Spleen (tissue), 11 donors: ENCODE data around the gene HRC. TPM values are rescaled to one million over a fixed set of nuclear protein-coding genes. Genes with fewer than 3 reads are reported as not detected.
A peak's percentile ranks its signal among the peaks of the same experiment; 100 is the strongest.

ENCODE experiments used
- DNase-seq: peaks from one replicate; pipeline ENCODE4 v3.0.0-alpha.2; 2020
- H3K27ac ChIP-seq, 8 donors: fragments of 200-600 bp; sonication (generic) in 7 of 8; 1 replicate in 4 of 8; 2 replicates in 4 of 8; pipeline versions ENCODE4 v1.5.0 to v1.8.0; 2016 to 2021; ENCODE audit warnings: inconsistent platforms in 4 of 8, mild to moderate bottlenecking in 4 of 8, moderate library complexity in 1 of 8
- H3K27me3 ChIP-seq, 7 donors: fragments of 200-600 bp; sonication (generic) in 6 of 7; replicated peaks in 1 of 7; 1 replicate in 4 of 7; 2 replicates in 3 of 7; pipeline versions ENCODE4 v1.5.0 to v1.8.0; 2016 to 2021; ENCODE audit warnings: inconsistent platforms in 3 of 7, mild to moderate bottlenecking in 1 of 7
- H3K36me3 ChIP-seq, 6 donors: fragments of 200-600 bp; sonication (generic) in 5 of 6; 1 replicate in 4 of 6; 2 replicates in 2 of 6; pipeline versions ENCODE4 v1.5.0 to v1.8.0; 2016 to 2021; ENCODE audit warnings: inconsistent platforms in 2 of 6
- H3K4me1 ChIP-seq, 6 donors: fragments of 200-600 bp; sonication (generic) in 5 of 6; 1 replicate in 3 of 6; 2 replicates in 3 of 6; pipeline versions ENCODE4 v1.5.0 to v1.8.0; 2016 to 2021; ENCODE audit warnings: inconsistent platforms in 3 of 6
- H3K4me3 ChIP-seq, 8 donors: fragments of 200-600 bp; sonication (generic) in 7 of 8; 1 replicate in 4 of 8; 2 replicates in 4 of 8; pipeline versions ENCODE4 v1.5.0 to v1.8.0; 2016 to 2021; ENCODE audit warnings: inconsistent platforms in 4 of 8, mild to moderate bottlenecking in 4 of 8, moderate library complexity in 2 of 8
- H3K9me3 ChIP-seq, 8 donors: fragments of 200-600 bp; sonication (generic) in 7 of 8; 1 replicate in 4 of 8; 2 replicates in 4 of 8; pipeline versions ENCODE4 v1.5.0 to v1.8.0; 2016 to 2021; ENCODE audit warnings: inconsistent platforms in 4 of 8
- CTCF ChIP-seq, 11 experiments: fragments of 200-600 bp in 7 of 11; fragments of 450-650 bp in 4 of 11; sonication (generic) in 4 of 11; IDR thresholded peaks in 8 of 11; conservative IDR thresholded peaks in 3 of 11; 1 replicate in 7 of 11; 2 replicates in 4 of 11; pipeline versions ENCODE4 v1.4.0 to v1.8.0; 2016 to 2021; ENCODE audit warnings: antibody characterized with exemption in 11 of 11, inconsistent platforms in 4 of 11, mild to moderate bottlenecking in 1 of 11
- POLR2A ChIP-seq, 3 donors: fragments of 450-650 bp; IDR thresholded peaks; one replicate each; pipeline ENCODE4 v1.5.1; 2017; ENCODE audit warnings: antibody characterized with exemption in 3 of 3, mild to moderate bottlenecking in 1 of 3
- POLR2AphosphoS5 ChIP-seq, 3 donors: sonication (generic); formaldehyde crosslinking; IDR thresholded peaks; one replicate each; pipeline ENCODE4 v1.5.1; 2017; ENCODE audit warnings: antibody characterized with exemption in 3 of 3
- WGBS, 5 donors: extraction: QIAGEN DNeasy Blood & Tissue Kit in 3 of 5; methylation state at CpG; one replicate each; pipeline versions ENCODE4 v1.1.5 to v1.1.7; 2013 to 2018; 5-methylcytosine and 5-hydroxymethylcytosine counted together
- intact Hi-C: fragments of 100-400 bp; cut with DNase I; formaldehyde crosslinking; loops from one replicate; pipeline ENCODE4 v1.15.0; 2023; ENCODE audit warnings: low total_unique reads
- polyA plus RNA-seq, 3 donors: library from polyadenylated mRNA; stranded (reverse); fragments of 200-250 nt; gene quantifications; one replicate each; pipeline ENCODE4 v1.2.1, GENCODE V29; 2013
- total RNA-seq, 7 donors: library from RNA; depleted of rRNA in 3 of 7; stranded (reverse); fragments of >200 nt in 3 of 7; fragmentation: NEBNext Ultra II Directional in 4 of 7; extraction: Animal tissue kit (Norgen Biotek cat#: 25700) in 4 of 7; gene quantifications; one replicate each; pipeline versions ENCODE4 v1.1.0 to v1.2.1, GENCODE V29; 2016 to 2021
- donor health status: healthy with polysubstance abuse.
- donor health status: DM: no; HTN: no; CAD: no; lungs with moderate emphysema.
- donor health status: DM: no; HTN: no; CAD: no.
- donor health status: Bipolar disorder and iron deficiency.
- donor health status: healthy.
- donor health status: DM: no; HTN: no; CAD: no.
- donor health status: DM: yes; HTN: yes; CAD: no.

The HRC gene
- total and polyA plus RNA-seq, 10 donors: 0.07 to 0.47 (median 0.27) TPM; not detected in 5

- intact Hi-C loops: no loop called here
- Histone ChIP-seq H3K27me3 (peaks cover 0 to 45% (median 20%) of the 10 kb centered on the region in 7 donors), H3K27ac (peak overlapping the region in 1 of 8 donors; percentile 1), H3K4me1 (peaks cover 0 to 31% (median 14%) of the 10 kb centered on the region in 6 donors), H3K9me3 (no peaks in the 10 kb centered on the region), H3K36me3 (no peaks in the 10 kb centered on the region), H3K4me3 (peak overlapping the region in 3 of 8 donors; percentile 18 to 55 (median 20))
- WGBS, 5 donors: 16 to 59% (median 50%) methylated on average over 31 to 42 of the region's 42 CpGs
- TF ChIP-seq POLR2A (IDR thresholded peaks at IDR 0.05): no peak
- TF ChIP-seq POLR2AphosphoS5 (IDR thresholded peaks at IDR 0.05): no peak
- no peak for TF ChIP-seq CTCF (IDR thresholded peaks at IDR 0.05 in 8 of 11, conservative IDR thresholded peaks at IDR 0.05 in 3 of 11)
- DNase-seq: no peak
Measured at GRCh38 chr19:49133621-49134454, 21.4 kb downstream of the HRC start.

GRCh38 chr19:49132974-49133609 lies 22.1 kb downstream of the HRC start:
- H3K27ac ChIP-seq: peak overlapping the region in 1 of 8 donors; percentile 1
- peak overlapping the region in 3 of 8 donors; percentile 18 to 55 (median 20) for H3K4me3 ChIP-seq
- intact Hi-C loops: no loop called here
- H3K4me1 ChIP-seq: peaks cover 0 to 38% (median 21%) of the 10 kb centered on the region in 6 donors
- no peaks in the 10 kb centered on the region for H3K36me3 ChIP-seq
- peaks cover 0 to 45% (median 20%) of the 10 kb centered on the region in 7 donors for H3K27me3 ChIP-seq
- WGBS, 5 donors: 21 to 41% (median 35%) methylated on average over 34 to 49 of the region's 49 CpGs
- H3K9me3 ChIP-seq: no peaks in the 10 kb centered on the region
- no peak for DNase-seq
- TF ChIP-seq POLR2A (IDR thresholded peaks at IDR 0.05) (no peak), CTCF (IDR thresholded peaks at IDR 0.05 in 8 of 11, conservative IDR thresholded peaks at IDR 0.05 in 3 of 11) (no peak), POLR2AphosphoS5 (IDR thresholded peaks at IDR 0.05) (no peak)

- no peak for DNase-seq
- TF ChIP-seq POLR2A (IDR thresholded peaks at IDR 0.05) (no peak), CTCF (IDR thresholded peaks at IDR 0.05 in 8 of 11, conservative IDR thresholded peaks at IDR 0.05 in 3 of 11) (no peak), POLR2AphosphoS5 (IDR thresholded peaks at IDR 0.05) (no peak)
- Histone ChIP-seq H3K27ac (no peak overlapping the region), H3K4me1 (peaks cover 0 to 37% (median 29%) of the 10 kb centered on the region in 6 donors), H3K27me3 (peaks cover 0 to 29% (median 16%) of the 10 kb centered on the region in 7 donors), H3K9me3 (no peaks in the 10 kb centered on the region), H3K36me3 (no peaks in the 10 kb centered on the region), H3K4me3 (no peak overlapping the region)
- intact Hi-C loops: no loop called here
- 93 to 97% (median 95%) methylated on average over 12 to 24 of the region's 24 CpGs for WGBS, 5 donors
Measured at GRCh38 chr19:49130325-49130724, 24.9 kb downstream of the HRC start.

- Histone ChIP-seq H3K27ac (no peak overlapping the region), H3K4me1 (peaks cover 0 to 33% (median 27%) of the 10 kb centered on the region in 6 donors), H3K9me3 (no peaks in the 10 kb centered on the region), H3K36me3 (no peaks in the 10 kb centered on the region), H3K27me3 (peaks cover 0 to 18% (median 7%) of the 10 kb centered on the region in 7 donors), H3K4me3 (no peak overlapping the region)
- intact Hi-C loops: no loop called here
- 43 to 78% (median 61%) methylated on average over 16 of the region's 16 CpGs for WGBS, 5 donors
- TF ChIP-seq POLR2A (IDR thresholded peaks at IDR 0.05) (no peak), POLR2AphosphoS5 (IDR thresholded peaks at IDR 0.05) (no peak), CTCF (IDR thresholded peaks at IDR 0.05 in 8 of 11, conservative IDR thresholded peaks at IDR 0.05 in 3 of 11) (no peak)
- DNase-seq: no peak
Measured at GRCh38 chr19:49129238-49129583, 26.0 kb downstream of the HRC start.
